ENCODE results near the gene CBARP. TPM values are rescaled to one million over a fixed set of nuclear protein-coding genes. Genes with fewer than 3 reads are reported as not detected.
A peak's percentile ranks its signal among the peaks of the same experiment; 100 is the strongest.

Gene CBARP
- total RNA-seq, 2 experiments from 2014 or later = 0.49 to 0.86 TPM

GRCh38 chr19:1224047-1224825 is 13.6 kb downstream of the CBARP start:
- Mint-ChIP-seq H3K27me3 (no peaks in the 10 kb centered on the region), H3K9me3 (no peaks in the 10 kb centered on the region), H3K27ac (no peak overlapping the region), H3K4me1 (ENCODE audit: low read depth) (no peaks in the 10 kb centered on the region), H3K36me3 (ENCODE audit: low read depth) (peaks cover 2% of the 10 kb centered on the region), H3K4me3 (no peak overlapping the region)
- TF ChIP-seq CTCF (IDR thresholded peaks at IDR 0.05) = no peak
- ChIA-PET CTCF (interaction anchor here (0.6 to 1.0 kb wide), 2 partner anchors 14 to 23 kb away, joined by 3 read pairs; no protein-coding TSS in a partner anchor), POLR2A (no interaction called here)
- intact Hi-C loops (cut with micrococcal nuclease) = no loop called here
- no peak for ATAC-seq
- DNase-seq = no peak

- Mint-ChIP-seq H3K36me3 (ENCODE audit: low read depth) (peaks cover 2% of the 10 kb centered on the region), H3K27me3 (no peaks in the 10 kb centered on the region), H3K4me3 (no peak overlapping the region), H3K9me3 (no peaks in the 10 kb centered on the region), H3K4me1 (ENCODE audit: low read depth) (no peaks in the 10 kb centered on the region), H3K27ac (no peak overlapping the region)
- intact Hi-C loops (cut with micrococcal nuclease) = no loop called here
- DNase-seq (peak; percentile 62), ATAC-seq (no peak)
- peak; percentile 39 for TF ChIP-seq CTCF (IDR thresholded peaks at IDR 0.05)
- CTCF ChIA-PET = interaction anchor here (0.6 to 1.4 kb wide), 7 partner anchors 9 to 148 kb away, joined by 3 to 5 read pairs (median 3); no protein-coding TSS in a partner anchor
- POLR2A ChIA-PET = interaction anchor here (0.7 to 1.1 kb wide), 2 partner anchors 19 to 89 kb away, joined by 3 read pairs; no protein-coding TSS in a partner anchor
Measured at GRCh38 chr19:1223018-1223855, 14.6 kb downstream of the CBARP start.

- POLR2A ChIA-PET = interaction anchor here (0.7 to 1.1 kb wide), 2 partner anchors 19 to 88 kb away, joined by 3 read pairs; no protein-coding TSS in a partner anchor
Measured at GRCh38 chr19:1222394-1222793, 15.4 kb downstream of the CBARP start.

GRCh38 chr19:1221904-1222255 is 15.9 kb downstream of the CBARP start:
- H3K4me3 Mint-ChIP-seq = no peak overlapping the region
- TF ChIP-seq CTCF (IDR thresholded peaks at IDR 0.05) = no peak
- DNase-seq (no peak), ATAC-seq (no peak)
- no peaks in the 10 kb centered on the region for H3K4me1 Mint-ChIP-seq (ENCODE audit: low read depth)
- POLR2A ChIA-PET = interaction anchor here (1.1 kb wide), 1 partner anchor 18 kb away, joined by 3 read pairs; no protein-coding TSS in a partner anchor
- H3K27ac Mint-ChIP-seq = no peak overlapping the region
- intact Hi-C loops (cut with micrococcal nuclease) = no loop called here
- no peaks in the 10 kb centered on the region for H3K9me3 Mint-ChIP-seq
- H3K27me3 Mint-ChIP-seq = no peaks in the 10 kb centered on the region
- no peaks in the 10 kb centered on the region for H3K36me3 Mint-ChIP-seq (ENCODE audit: low read depth)
- CTCF ChIA-PET = interaction anchor here (1.3 to 1.8 kb wide), 2 partner anchors 8 to 108 kb away, joined by 3 to 5 read pairs; no protein-coding TSS in a partner anchor

More at GRCh38 chr19:1222394-1222793, 15.4 kb downstream of the CBARP start:
- Mint-ChIP-seq H3K4me1 (ENCODE audit: low read depth) (no peaks in the 10 kb centered on the region), H3K27ac (no peak overlapping the region), H3K9me3 (no peaks in the 10 kb centered on the region), H3K36me3 (ENCODE audit: low read depth) (no peaks in the 10 kb centered on the region), H3K4me3 (no peak overlapping the region), H3K27me3 (no peaks in the 10 kb centered on the region)
- TF ChIP-seq CTCF (IDR thresholded peaks at IDR 0.05) = no peak
- DNase-seq = no peak
- CTCF ChIA-PET = interaction anchor here (0.9 to 1.8 kb wide), 5 partner anchors 9 to 110 kb away, joined by 3 to 5 read pairs (median 4); no protein-coding TSS in a partner anchor
- intact Hi-C loops (cut with micrococcal nuclease) = no loop called here
- ATAC-seq = no peak

Data from activated CD8-positive, alpha-beta T cell treated with anti-CD3 and anti-CD28 coated beads for 36 hours (primary cell).